ENCODE data around the gene RPUSD2.

RPUSD2 gene, protein sequence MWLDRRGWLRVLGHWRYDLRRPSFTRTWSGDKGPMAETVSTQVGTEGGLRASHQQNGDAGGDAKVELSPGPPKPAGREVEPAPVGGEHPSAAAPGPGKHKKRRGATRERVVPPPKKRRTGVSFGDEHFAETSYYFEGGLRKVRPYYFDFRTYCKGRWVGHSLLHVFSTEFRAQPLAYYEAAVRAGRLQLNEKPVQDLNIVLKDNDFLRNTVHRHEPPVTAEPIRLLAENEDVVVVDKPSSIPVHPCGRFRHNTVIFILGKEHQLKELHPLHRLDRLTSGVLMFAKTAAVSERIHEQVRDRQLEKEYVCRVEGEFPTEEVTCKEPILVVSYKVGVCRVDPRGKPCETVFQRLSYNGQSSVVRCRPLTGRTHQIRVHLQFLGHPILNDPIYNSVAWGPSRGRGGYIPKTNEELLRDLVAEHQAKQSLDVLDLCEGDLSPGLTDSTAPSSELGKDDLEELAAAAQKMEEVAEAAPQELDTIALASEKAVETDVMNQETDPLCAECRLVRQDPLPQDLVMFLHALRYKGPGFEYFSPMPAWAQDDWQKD

GRCh38 chr15:40569129-40569953 lies at the start of gene RPUSD2:
RPUSD2 (plus strand) TSS chr15:40569299; CDS start chr15:40569338, 39 bp downstream.
- DNase-seq (ENCODE audit: low read depth), result peak; percentile 93

DNA sequence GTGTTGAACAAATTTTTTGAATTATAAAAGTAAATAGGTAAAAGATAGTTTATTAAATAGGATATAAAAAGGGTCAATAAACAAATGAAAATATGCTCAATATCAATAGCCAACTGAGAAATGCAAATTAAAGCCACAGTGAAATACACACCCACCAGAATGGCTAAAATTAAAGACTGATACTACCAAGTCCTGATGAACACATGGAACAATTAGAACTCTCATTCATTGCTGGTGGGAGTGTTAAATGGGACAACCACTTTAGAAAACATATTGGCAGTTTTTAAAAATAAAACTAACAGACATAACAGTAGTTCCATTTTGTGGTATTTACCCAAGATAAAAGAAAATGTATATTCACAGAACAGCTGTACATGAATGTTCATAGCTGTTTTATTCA lies 45.5 kb upstream of the RPUSD2 start:
- no peak for DNase-seq (ENCODE audit: low read depth)

DNA sequence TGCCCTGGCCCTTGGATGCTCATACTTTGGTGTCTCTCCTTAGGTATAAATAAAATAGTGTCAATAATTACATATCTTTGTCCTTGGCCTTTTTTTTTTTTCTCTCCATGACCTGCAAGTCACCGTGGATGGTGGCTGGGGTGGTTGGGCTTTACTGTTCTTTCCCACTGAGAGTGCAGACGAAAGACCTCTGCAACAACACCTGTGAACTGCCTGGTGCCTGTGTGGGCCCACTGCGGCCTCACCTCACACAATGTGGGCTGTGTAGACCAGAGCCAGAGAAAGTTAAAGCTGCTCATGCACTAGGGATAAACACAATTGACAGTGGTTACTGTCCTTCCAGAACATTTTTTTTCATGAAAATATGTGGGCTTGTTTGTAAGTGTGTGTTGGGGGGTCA lies 43.2 kb upstream of the RPUSD2 start:
- no peak for DNase-seq (ENCODE audit: low read depth)

GRCh38 chr15:40528801-40529200 lies 40.3 kb upstream of the RPUSD2 start:
- DNase-seq (ENCODE audit: low read depth), result no peak

GRCh38 chr15:40533763-40534364 lies 35.2 kb upstream of the RPUSD2 start:
- DNase-seq (ENCODE audit: low read depth), result no peak

- no peak for DNase-seq (ENCODE audit: low read depth)
Measured at GRCh38 chr15:40534371-40534770, 34.7 kb upstream of the RPUSD2 start.

DNA sequence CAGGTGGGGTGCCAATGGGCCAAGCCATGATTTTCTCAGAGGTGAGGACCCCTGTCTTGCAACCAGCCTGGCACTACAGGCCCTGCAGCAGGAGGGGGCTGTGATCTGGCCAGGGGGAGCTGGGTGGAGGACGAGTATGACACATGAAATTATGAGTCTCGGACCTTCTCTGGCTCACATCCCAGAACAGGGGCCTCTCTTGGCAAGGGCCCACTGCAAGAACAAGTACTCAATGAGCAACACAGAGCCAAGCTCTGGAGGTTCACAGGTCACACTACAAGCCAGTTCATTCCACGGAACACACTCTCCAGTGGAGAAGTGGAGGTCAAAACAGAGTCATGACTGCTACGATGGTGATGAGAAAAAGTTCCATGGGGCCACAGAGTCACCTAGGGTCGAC lies 32.6 kb upstream of the RPUSD2 start:
- no peak for DNase-seq (ENCODE audit: low read depth)

DNA sequence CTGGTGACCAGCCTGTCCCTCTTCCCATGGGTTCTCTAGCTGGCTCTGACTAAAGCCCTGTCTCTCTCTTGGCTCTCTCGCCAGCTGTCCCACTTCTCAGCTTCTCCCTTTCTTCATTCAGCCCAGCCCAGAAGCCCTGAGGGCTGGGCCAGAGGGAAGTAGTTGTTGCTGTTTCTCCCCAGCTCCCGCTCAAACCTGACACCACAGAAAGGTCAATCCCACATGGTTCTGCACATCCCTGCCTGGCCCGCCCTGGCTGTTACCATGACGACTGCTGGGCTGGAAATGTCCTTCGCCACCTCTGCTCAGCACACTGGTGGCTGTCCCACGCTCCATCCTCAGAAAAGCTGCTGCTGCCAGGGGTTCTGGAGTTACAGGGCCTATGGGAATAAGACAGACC lies 30.1 kb upstream of the RPUSD2 start:
- no peak for DNase-seq (ENCODE audit: low read depth)

DNA sequence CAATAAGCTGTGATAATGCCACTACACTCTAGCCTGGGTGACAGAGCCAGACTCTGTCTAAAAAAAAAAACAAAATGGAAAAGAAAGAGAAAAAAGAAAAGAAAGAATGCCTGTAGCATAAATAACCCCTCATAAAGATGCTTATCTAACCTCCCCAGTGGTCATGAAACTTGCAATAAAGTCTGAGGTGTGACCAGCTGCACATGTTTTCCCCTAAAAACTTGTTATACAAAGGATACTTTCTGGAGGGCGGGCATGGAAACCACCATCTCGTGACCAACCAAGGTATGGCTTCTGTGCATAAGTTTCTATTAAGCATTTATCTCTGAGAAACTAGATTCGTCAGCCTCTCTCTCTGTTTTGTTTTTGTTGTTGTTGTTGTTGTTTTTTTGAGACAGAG lies 26.0 kb upstream of the RPUSD2 start:
- no peak for DNase-seq (ENCODE audit: low read depth)

DNA sequence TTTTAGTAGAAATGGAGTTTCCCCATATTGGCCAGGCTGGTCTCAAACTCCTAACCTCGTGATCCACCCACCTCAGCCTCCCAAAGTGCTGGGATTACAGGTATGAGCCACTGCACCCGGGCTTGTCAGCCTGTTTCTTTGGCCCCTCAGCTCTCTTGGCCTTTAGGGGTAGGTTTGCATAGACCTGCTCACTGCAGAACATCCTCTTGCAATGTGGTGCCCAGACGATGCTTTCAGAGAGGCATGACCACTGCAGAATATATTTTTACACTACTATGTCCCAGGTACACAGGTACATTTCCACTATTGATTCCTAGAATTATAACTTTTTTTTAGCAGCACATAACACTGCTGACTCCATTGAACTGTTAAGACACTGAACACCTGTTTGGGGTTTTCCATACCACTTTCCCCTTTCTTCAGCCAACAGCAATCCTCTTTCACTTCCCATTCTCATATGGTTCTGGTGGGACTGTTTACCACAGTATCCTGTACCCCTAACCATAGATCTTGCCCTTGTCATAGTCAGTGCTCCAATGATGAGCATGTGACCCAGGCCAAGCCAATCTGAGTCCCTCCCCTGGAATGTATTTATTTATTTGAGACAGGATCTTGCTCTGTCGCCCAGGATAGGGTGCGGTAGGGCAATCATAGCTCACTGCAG lies 25.3 kb upstream of the RPUSD2 start:
- no peak for DNase-seq (ENCODE audit: low read depth)

- no peak for DNase-seq (ENCODE audit: low read depth)
Measured at GRCh38 chr15:40545457-40545856, 23.6 kb upstream of the RPUSD2 start.

- DNase-seq (ENCODE audit: low read depth), result no peak
Measured at GRCh38 chr15:40548610-40549009, 20.5 kb upstream of the RPUSD2 start.

GRCh38 chr15:40549894-40550293 lies 19.2 kb upstream of the RPUSD2 start:
- no peak for DNase-seq (ENCODE audit: low read depth)

DNA sequence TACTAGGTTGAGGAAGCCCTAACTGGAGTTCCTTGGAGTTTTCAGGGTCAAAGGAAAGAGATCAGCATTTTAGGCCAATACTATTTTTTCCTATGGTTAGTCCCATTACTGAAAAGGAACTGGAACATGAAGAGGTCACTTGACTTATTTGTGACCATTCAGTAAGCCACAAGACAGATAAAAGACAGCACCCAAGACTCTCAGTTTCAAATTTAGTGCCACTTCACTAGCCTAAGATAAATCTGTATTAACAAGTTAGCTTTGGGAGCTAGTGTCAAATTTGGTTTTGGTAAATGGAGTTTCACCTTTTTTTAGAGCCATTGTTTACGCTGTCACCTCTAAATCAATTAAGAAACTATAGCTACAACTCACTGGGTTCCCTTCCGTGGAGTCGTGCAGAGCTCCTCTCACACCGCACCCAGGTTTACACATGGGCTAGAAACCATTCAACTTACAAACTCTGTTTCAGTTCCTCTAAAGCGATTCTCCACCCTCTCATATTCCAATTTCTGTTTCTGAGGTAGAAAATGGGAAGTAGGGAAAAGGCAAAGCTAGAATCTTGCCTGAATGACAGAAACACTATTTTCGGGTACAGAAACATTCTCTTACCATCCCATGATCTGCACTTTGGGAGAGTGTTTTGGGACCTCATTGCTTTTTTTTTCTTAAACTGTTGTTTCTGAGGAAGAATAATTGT lies 18.6 kb upstream of the RPUSD2 start:
- no peak for DNase-seq (ENCODE audit: low read depth)

DNA sequence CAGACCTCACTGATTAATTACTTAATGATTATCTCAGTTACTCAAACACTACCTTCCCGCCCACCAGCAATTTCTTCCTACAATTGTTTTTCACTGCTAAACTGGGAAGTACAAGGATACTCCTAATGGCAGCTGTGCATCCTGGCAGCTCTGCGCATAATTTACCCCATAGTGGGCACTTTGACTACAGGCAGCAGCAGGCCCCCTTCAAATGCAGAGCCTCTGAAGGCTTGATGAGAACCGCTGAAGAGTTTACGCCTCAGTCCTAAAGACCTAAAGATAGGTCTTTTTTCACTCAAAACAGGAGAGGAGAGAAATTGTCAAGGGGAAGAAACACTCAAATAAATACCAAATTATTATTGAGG lies 15.0 kb upstream of the RPUSD2 start:
- no peak for DNase-seq (ENCODE audit: low read depth)

DNA sequence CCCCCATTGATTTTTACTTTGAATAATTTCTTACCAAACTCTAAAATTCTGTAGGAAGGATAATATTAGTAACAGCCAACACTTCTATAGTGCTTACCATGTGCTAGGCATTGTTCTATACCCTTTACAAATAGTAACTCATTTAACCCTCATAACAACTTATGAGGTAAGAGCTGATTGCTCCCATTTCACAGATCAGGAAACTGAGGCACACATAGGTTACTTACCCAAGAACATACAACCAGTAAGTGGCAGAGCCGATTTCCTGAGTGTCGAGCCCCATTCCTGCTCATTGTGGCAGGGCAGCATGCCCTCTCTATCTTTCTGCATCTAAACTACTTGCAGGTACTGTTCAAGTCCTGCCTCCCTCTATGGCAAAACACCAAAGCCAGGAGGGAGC lies 13.2 kb upstream of the RPUSD2 start:
- DNase-seq (ENCODE audit: low read depth), result no peak

DNA sequence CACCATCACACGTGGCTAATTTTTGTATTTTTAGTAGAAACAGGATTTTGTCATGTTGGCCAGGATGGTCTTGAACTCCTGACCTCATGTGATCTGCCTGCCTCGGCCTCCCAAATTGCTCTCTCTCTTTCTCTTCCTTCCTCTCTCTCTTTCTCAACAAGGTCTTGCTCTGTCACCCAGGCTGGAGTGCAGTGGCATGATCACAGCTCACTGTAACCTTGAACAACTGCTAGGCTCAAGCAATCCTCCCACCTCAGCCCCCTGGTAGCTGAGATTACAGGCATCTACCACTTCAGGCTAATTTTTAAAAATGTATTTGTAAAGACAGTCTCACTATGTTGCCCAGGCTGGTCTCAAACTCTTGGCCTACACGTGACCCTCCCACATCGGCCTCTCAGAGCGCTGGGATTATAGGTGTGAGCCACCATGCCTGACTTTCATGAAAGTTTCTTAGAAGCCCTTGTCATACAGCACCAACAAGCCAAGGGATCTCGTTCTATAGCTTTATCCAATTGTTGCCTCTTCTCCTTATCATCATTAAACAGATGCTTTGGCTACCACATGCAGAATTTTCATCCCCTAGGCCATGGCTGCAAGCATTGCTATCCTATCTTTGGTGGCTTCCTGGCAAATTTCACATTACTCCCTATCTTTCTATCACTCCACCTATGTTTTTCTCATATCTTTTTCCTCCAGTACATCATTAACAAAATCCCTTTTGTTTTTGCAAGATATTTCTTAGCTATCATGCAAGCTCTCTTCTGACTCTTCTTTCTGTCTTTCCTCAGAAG lies 10.0 kb upstream of the RPUSD2 start:
- DNase-seq (ENCODE audit: low read depth), result no peak

DNA sequence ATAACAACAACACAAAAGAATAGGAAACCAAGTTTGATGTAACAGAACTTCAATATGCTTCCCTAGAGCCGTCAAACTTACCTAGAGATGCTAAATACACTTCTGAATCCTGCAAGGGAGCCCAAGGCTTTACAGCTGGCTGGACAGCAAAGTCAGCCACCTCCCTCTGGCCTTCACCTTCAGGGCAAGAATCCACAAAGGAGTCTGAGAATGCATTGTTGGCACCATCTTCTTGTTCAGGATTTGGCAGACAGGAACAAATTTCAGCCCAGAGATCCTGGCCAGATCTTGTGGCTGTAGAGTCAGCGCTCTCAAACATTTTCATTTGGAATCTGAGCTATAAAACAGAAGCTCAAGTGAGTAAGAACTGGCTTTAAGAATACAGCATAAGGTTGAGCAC lies 6.4 kb upstream of the RPUSD2 start:
- no peak for DNase-seq (ENCODE audit: low read depth)

- no peak for DNase-seq (ENCODE audit: low read depth)
Measured at GRCh38 chr15:40563426-40563825, 5.7 kb upstream of the RPUSD2 start.

- DNase-seq (ENCODE audit: low read depth), result peak; percentile 94
Measured at GRCh38 chr15:40564591-40565332, 4.3 kb upstream of the RPUSD2 start, which contains the start of gene CCDC32. CCDC32 (minus strand) TSS chr15:40565042; CDS start chr15:40563015, 2,027 bp downstream.

Measured in activated T-cell treated with anti-CD3 and anti-CD28 coated beads for 24 hours (primary cell).